G401 (cell line): ENCODE results near the gene DOK1. TPM values are rescaled to one million over a fixed set of nuclear protein-coding genes. Genes with fewer than 3 reads are reported as not detected.

Experiments used
- DNase-seq: peaks from one replicate; pipeline ENCODE4 v3.0.0-alpha.2; 2015; ENCODE audit warnings: low spot score
- in situ Hi-C: cut with HindIII; loops from 2 replicates; pipeline ENCODE4 v1.10.0; 2016; ENCODE audit warnings: low sequenced_read_pairs, mixed read lengths
- total RNA-seq: library from RNA; depleted of rRNA; stranded (reverse); fragments of >200 nt; shearing (Covaris generic); gene quantifications from 2 replicates; pipeline ENCODE4 v1.2.3, GENCODE V29; 2014

DOK1 gene
- total RNA-seq, 1 experiment from 2014 or later: 28.7 TPM

DNA sequence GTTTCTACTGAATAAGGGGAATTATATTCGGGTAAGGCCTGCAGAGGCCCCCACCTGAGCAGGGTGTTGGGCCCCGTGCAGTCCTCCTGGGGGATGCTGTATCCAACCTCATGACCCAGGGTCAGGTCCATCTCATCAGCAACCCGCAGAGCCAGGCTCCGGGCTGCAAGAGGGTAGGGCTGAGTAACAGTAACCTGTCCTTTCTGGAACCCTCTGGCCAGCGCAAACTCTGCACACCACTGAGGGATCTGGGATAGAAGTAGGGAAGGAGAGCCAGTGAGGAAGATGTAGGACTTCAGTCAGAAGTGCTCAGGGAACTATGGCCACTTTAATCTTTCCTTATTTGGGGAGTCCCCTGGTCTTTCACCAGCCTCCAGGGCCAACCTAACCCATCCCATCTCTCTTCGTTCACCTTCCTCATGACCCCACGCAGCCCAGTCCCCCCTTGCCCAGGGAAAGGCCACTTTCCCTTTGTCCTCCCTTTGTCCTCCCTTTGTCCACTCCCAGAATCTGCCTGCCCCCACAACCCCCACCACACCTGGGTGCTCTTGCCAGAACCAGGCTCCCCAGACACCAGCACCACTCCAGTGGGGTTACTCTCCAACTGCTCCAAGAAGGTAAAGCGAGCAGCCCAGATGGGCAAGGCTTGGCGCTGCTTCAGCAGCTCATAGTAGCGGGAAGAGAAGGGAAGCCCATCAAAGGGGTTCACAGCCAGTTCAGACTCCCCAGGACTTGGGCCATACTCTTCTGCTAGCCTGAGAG lies 29.4 kb upstream of the DOK1 start:
- DNase-seq: no peak
- in situ Hi-C loops: no loop called here

GRCh38 chr2:74525717-74526648 lies 28.5 kb upstream of the DOK1 start, which contains the start of gene DQX1:
DQX1 (minus strand) TSS chr2:74526231; CDS start chr2:74525729, 502 bp downstream.
- DNase-seq: peak; percentile 54
- in situ Hi-C loops: no loop called here

- DNase-seq: no peak
- in situ Hi-C loops: no loop called here
Measured at GRCh38 chr2:74526649-74527230, 27.8 kb upstream of the DOK1 start.

DNA sequence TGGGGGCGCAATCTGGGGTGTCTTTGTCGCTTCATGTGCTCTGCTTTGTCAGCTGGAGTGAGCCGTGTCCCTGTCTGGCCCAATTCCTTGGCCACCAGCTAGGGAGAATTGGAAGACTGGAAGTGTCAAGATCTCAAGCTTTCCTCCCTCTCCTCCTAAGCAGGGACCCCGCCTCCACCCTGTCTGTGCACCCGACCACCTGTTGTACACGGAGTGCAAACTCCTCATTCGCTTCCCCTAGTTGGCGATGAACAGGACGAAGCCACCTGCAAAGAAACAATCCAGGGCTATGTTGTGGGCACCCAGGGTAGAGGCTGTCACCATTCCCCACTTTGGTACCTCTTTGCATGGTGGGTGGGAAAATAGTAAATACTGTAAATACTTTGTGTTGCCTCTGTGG lies 26.8 kb upstream of the DOK1 start:
- in situ Hi-C loops: no loop called here
- DNase-seq: no peak

DNA sequence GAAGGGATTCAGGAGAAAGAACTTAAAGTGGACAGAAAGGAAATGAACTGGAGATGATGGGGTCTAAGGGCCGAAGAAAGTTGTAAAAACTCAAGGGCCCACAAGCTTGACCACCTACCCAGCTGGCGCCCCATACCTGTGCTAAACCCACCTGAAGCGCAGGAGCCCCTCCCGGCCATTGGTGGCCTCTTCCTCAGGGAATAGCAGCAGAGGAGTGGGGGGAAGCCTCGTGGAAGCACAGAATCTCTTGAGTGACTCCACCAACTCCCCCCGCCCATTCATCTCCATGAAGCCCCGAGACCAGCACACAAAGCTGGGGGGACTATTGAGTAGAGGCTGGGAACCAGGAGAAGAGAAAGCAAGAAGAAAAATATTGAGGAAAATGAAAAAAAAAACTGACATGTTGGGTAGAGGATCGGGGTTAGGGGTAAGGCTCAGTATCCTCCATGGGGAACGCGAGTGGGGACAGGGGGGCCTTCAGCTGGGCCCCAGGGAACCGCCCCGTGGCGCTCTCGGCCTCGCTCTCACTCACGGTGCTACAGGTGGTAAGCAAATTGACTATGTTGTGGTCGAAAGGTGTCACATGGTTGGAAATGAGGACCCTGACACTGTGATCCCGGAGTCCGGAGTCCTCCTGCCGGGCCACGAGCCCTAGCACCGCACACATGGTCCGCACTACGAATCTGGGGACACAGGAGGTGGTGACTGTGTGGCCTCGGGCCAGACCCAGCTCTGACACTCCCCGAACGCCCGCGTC lies 25.7 kb upstream of the DOK1 start:
- in situ Hi-C loops: no loop called here
- no peak for DNase-seq

- in situ Hi-C loops: no loop called here
- peak; percentile 99 for DNase-seq
Measured at GRCh38 chr2:74529357-74530238, 24.9 kb upstream of the DOK1 start, which contains the start of the genes AUP1 and HTRA2. AUP1 (minus strand) TSS chr2:74529706; CDS start chr2:74529629, 77 bp downstream. HTRA2 (plus strand) TSS chr2:74529933; CDS start chr2:74530007, 74 bp downstream.

GRCh38 chr2:74530239-74531187 lies 24.0 kb upstream of the DOK1 start:
- DNase-seq: peak; percentile 32
- in situ Hi-C loops: no loop called here

- DNase-seq: no peak
- in situ Hi-C loops: no loop called here
Measured at GRCh38 chr2:74531666-74532065, 22.9 kb upstream of the DOK1 start.

DNA sequence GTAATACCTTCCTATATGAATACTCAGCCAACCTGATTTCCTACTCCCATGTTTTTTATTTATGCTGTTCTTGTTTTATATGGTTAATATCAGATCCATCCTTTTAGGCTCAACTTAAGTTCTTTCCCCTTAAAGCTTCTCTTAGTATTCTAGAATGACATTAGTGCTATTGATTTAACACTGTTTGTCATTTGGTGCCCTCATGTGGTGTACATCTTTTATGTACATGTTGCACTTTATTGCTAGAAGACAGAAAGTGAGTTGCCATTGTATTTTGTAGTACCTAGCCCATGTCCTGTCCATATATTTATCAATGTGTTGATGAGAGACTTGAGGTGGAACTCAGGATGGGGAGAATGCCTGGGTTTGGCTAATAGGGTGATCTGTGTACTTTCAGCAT lies 22.3 kb upstream of the DOK1 start:
- in situ Hi-C loops: no loop called here
- DNase-seq: peak; percentile 38

- no peak for DNase-seq
- in situ Hi-C loops: no loop called here
Measured at GRCh38 chr2:74533464-74533863, 21.1 kb upstream of the DOK1 start.

- DNase-seq: no peak
- in situ Hi-C loops: no loop called here
Measured at GRCh38 chr2:74534411-74534810, 20.1 kb upstream of the DOK1 start.

DNA sequence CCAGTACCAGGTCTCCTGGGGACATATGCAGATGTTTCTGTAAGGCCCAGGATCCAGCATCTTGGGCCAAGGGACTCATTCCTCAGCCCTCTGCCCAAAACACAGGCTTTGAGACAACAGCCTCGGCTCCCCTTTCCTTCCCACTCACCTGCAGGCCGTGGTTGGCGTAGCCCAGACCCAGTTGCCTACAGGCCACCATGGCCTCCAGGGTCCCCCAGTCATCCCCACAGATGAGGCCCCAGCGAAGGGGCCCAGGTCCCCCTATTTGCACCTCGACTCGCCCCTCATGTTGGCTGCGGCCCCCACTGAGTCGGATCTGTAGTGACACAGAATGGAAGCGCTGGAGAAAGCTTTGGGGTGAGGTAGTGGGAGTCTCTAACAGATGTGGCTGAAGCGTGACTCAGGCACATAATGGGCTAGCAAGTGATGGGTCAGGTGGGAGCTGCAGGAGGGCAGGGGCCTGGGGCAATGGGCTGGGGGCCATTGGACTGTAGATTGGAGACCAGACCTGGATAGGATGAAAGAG lies 19.0 kb upstream of the DOK1 start:
- DNase-seq: no peak
- in situ Hi-C loops: no loop called here

- DNase-seq: no peak
- in situ Hi-C loops: no loop called here
Measured at GRCh38 chr2:74536166-74536950, 18.2 kb upstream of the DOK1 start.

DNA sequence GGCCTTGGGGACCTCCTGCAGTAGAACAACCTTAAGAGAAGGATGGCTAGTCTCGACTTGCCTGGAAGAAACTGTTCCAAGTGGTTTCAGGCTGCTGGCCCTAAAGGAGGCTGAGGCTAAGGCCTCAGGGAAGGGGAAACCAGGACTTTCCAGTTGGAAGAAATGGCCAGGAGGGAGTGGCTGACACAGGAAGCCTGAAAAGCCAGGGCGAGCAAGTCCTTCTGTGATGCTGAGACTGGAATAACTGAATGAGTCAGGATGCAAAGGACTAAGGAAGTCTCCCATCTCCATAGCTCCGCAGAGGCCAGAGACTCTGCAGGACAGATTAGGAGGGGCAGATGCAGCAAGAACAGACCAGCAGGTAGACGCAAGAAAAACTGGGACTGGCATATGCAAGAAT lies 17.4 kb upstream of the DOK1 start:
- DNase-seq: no peak
- in situ Hi-C loops: no loop called here

GRCh38 chr2:74538881-74539339 lies 15.6 kb upstream of the DOK1 start:
- in situ Hi-C loops: no loop called here
- no peak for DNase-seq

DNA sequence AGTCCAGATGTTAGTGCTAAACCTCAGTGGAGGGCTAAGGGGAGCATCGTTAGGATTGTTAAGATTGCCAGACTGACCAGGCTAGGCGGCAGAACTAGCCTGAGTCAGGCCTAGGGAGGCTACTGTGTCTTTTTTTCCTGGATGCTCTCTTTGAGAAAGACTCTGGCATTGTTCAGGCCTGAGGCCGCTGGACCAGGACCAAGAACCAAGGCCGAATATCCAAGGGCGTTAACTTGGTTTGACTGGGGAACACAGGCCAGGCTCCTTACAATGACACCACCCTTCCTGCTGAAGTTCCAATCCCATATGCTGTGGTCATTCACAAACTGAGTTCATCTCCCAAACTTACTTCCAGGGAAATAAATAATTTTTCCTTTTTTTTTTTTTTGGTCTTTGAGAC lies 14.2 kb upstream of the DOK1 start:
- in situ Hi-C loops: no loop called here
- DNase-seq: no peak
